ENCODE measurements around the gene NLGN1.

- TF ChIP-seq SMARCB1 (IDR thresholded peaks at IDR 0.05; ENCODE audit: insufficient read length, low read depth) (no peak), MYC (IDR thresholded peaks at IDR 0.05; ENCODE audit: low read depth, low read length) (no peak), MYC (CRISPR knock-in tag; IDR thresholded peaks at IDR 0.05; ENCODE audit: borderline replicate concordance, low read depth) (no peak), ZNF274 (IDR thresholded peaks at IDR 0.05; ENCODE audit: borderline replicate concordance, low read depth, low read length) (no peak), DPF2 (IDR thresholded peaks at IDR 0.05) (no peak), CTCF (IDR thresholded peaks at IDR 0.05 in 2 of 3, conservative IDR thresholded peaks at IDR 0.05 in 1 of 3; ENCODE audit: insufficient read depth in 2 of 3, low read depth in 1 of 3, low read length in 3 of 3) (no peak), EZH2 (IDR thresholded peaks at IDR 0.05; ENCODE audit: borderline replicate concordance, low read depth, low read length) (no peak), STAT5B (CRISPR knock-in tag; IDR thresholded peaks at IDR 0.05) (no peak), TAF1 (IDR thresholded peaks at IDR 0.05; ENCODE audit: control insufficient read depth, extremely low read depth, insufficient read depth, low read length, severe bottlenecking) (no peak)
Measured at GRCh38 chr3:173641696-173642095, 244.2 kb downstream of the NLGN1 start.
